ENCODE measurements around the gene ATP13A2.

Gene ATP13A2

DNA sequence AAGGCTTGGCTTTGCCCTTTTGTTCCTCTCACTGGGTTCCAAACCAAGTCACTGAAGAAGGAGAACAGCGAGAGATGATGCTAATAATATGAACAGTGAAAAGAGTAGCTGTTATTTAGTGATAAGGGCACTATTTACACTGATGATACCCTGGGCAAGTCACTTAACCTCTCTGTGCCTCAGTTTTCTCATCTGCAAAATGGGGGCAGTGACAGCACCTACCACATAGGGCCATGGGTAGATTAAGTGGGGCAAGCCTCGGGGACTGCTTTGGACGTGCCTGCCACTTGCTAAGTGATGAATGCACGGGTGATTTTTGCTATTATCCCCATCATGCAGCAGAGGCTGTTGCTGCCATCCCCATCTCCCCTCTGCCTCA, 9.2 kb downstream of the ATP13A2 start:
- no peak for DNase-seq

DNA sequence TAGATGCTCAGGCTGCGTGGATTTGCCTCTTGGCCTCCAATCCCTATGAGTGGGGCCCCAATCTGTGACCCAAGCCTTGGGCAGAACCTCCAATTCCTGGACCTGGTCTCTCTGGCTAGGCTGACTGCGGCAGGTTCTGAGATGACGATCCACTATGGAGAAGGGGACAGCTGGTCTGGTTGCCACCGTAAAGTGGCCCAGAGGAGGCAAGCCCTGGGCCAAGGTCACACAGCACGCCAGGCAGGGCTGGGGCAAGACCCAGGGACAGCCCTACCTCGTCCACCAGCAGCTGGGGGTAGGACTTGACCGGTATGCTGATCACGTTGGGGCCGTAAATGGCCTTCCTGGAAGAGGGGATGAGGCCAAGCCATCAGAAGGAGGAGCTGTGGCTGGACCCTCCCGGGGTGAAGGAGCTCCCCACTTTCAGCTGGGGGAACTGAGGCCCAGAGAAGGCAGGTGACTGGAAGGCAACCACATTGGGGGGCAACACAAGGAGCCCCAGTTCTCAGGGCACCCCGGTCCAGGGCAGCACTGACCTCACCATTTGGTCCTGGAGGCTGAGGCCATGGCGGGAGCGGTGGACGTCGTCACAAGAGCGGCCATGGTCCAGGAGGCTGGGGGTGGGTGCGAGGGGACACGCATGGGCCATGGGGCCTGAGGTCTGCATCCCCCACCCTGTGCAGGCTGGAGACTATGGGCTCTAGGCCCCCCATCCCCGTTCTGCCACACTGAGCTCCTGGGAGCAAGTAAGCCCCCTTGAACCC, 9.8 kb downstream of the ATP13A2 start:
- DNase-seq: no peak

DNA sequence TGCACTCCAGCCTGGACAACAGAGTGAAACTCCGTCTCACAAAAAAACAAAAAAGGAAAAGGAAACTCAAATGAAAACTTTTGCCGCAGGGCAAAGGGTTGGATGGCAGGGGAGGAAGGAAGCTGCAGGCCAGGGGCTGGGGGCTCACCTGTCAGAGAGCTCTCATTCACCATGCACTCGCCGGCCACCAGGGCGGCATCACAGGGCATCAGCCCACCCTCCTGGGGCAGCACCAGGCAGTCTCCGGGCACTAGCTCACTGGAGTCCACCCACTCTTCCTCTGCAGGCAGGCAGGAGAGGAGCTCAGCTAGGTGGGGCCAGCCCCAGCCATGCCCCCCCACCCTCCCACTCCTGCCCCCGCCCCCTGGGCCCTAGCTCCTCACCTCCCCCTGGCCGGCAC, 11.9 kb downstream of the ATP13A2 start:
- no peak for DNase-seq

GRCh38 chr1:16998589-16998988, 13.1 kb downstream of the ATP13A2 start:
- no peak for DNase-seq

DNA sequence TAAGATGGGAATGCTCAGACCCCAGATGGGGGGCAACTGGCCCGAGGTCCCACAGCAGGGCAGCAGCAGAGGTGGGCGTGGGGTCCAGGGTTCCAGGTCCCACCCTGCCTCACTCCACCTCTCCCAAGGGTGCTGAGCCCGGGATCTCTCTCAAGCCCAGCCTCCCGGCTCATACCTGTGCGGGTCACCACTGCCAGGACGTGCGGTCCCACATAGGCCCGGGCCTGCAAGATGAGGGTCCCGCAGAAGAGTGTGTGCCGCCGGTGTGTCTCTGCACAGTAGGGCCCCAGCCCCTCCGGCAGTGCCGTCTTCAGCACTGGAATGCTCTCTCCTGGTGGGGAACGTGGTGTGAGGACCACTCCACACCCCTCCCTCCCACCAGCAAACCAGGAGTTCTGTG, 14.9 kb downstream of the ATP13A2 start:
- no peak for DNase-seq

- DNase-seq: no peak
Measured at GRCh38 chr1:16993521-16994038, 18.1 kb downstream of the ATP13A2 start.

DNA sequence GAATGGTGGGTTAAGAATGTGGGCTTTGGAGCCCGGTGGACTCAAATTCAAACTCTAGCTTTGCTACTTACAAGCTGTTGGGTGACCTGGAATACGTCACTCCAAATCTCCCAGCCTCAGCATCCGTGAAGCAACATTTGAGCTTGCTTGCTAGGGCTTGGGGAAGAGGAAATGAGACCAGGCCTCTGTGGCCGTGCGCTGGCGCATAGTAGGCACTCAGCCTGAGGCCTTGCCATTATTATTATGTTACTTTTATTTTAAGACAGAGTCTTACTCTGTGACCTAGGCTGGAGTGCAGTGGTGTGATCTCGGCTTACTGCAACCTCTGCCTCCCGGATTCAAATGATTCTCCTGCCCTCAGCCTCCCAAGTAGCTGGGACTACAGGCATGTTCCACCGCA, 19.1 kb downstream of the ATP13A2 start:
- DNase-seq: no peak

- no peak for DNase-seq
Measured at GRCh38 chr1:16992102-16992501, 19.6 kb downstream of the ATP13A2 start.

GRCh38 chr1:16991571-16991970, 20.2 kb downstream of the ATP13A2 start:
- DNase-seq: no peak

- no peak for DNase-seq
Measured at GRCh38 chr1:16989676-16990391, 21.9 kb downstream of the ATP13A2 start.

GRCh38 chr1:16988210-16988609, 23.5 kb downstream of the ATP13A2 start:
- DNase-seq: no peak

GRCh38 chr1:16986962-16987361, 24.8 kb downstream of the ATP13A2 start:
- no peak for DNase-seq

- DNase-seq: no peak
Measured at GRCh38 chr1:16986560-16986959, 25.2 kb downstream of the ATP13A2 start.

GRCh38 chr1:16986113-16986512, 25.6 kb downstream of the ATP13A2 start:
- DNase-seq: no peak

- no peak for DNase-seq
Measured at GRCh38 chr1:16984717-16985116, 27.0 kb downstream of the ATP13A2 start.

- DNase-seq: no peak
Measured at GRCh38 chr1:16983649-16984048, 28.1 kb downstream of the ATP13A2 start.

DNA sequence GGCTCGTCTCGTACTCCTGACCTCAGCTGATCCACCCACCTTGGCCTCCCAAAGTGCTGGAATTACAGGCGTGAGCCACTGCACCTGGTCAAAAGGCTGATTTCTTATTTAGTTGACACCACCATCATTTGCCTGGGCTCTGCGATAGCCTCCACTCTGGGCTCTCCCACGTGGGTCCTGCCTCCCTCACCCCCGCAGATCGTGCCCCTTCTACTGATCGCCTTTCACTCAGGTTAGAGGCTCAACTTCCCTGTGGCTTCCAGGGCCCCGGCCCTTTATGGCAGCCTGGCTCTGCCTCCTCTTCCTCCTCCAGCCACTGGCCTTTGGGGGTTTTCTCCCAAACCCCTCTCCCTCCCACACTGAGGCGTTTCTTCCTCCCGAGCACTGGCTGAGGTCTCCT, 28.8 kb downstream of the ATP13A2 start:
- DNase-seq: no peak

GRCh38 chr1:16981269-16981849, 30.4 kb downstream of the ATP13A2 start:
- DNase-seq: no peak

DNA sequence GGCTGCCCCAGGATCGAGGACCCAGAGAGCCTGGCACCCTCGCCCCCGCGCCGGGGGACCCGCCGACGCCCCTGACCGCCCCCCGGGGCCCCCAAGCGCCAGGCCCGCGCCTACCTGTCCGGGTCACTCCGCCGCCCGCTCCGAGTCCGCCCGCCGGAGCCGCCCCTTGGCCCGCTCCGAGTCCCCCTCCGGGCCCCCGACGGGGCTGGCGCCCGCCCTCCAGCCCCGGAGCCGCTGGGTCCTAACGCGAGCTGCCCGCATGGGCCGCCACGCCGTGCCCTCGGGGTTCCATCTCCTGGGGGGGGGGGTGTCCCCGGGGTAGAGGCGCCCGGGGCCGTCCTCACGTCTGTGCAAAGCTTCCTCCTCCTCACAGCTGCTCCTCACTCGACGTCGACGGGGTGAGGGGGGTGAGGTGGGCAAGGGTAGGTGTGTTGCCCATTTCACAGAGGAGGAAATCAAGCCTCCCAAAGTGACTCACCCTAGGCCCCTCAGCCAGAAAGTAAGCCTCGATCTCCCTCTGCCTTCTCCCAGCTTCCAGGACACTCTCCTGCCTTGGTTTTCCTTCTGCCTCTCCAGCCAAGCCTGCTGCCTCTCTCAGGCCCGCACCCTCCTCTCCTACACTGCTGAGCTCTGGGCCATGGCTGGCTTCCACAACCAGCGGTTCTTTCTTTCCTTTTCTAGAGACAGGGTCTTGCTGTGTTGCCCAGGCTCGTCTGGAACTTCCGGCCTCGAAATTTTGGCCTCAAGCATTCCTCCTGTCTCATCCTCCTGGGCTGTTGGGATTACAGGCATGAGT, 31.1 kb downstream of the ATP13A2 start, which contains the start of gene MFAP2:
MFAP2 (minus strand) TSS at position 148 of the 796 bp plus-strand sequence. CDS start 2,347 bp downstream, outside the sequence.
- DNase-seq: no peak

GRCh38 chr1:16979475-16980327, 32.0 kb downstream of the ATP13A2 start:
- no peak for DNase-seq

DNA sequence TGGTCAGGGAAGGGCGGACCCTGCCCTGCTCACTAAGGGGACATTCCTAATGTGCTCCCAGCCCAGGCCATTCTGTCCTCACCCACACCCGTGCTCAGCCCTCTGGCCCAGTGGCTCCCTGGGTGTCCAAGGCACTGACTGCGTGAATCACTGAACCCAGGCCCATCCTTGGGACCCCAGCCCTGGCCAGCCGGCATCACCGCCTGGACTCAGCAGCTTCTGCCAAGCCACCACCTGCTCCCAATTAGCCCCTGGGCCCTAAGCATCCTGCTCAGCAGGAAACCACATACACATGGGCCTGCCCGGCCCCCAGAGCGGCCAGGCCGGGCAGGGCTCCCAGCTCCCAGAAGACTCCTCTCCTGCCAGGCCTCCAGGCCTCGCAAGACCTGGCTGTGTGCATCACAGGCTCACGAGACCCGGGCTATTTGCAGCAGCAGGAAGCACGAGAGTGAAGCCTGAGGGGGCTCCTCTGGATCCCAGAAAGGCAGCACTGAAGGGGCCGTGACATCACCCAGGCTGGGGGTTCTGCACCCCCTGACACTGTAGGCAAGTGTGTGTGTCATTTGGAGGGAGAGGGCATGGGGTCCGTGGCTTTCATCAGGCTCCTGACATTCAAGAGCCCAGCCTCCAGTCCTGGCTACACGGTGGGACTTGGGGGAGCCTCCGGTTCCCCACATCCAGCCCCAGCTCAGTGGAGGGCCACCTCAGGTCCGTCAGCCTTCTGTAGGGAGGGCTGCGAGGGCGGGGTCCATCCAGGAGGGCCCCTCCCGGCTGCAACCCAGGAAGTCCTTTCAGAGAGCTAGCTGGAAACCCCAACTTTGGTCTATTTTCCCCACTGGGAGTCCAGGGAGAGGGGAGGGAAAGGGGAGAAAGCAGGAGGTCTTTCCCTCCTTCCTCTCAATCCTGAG, 32.9 kb downstream of the ATP13A2 start:
- DNase-seq: no peak

All from CD4-positive, alpha-beta T cell treated with Interferon gamma for 1 hour (primary cell).